GM19467 (cell line): ENCODE data around the gene NFATC4.
A peak's percentile ranks its signal among the peaks of the same experiment; 100 is the strongest.
"Not testable (repeated sequence)": the region's sequence is repeated elsewhere in the genome, so short reads cannot be mapped to it uniquely, and the experiment has no call there.

Experiments used
- ATAC-seq: cut with Tn5 transposase; IDR thresholded peaks from one replicate; pipeline ENCODE4 v1.9.1; 2021; ENCODE audit warnings: mild to moderate bottlenecking, moderate library complexity; ENCODE audit not compliant: unreplicated experiment

NFATC4 gene

GRCh38 chr14:24338843-24339242, 29.1 kb upstream of the NFATC4 start:
- no peak for ATAC-seq

- ATAC-seq, result peak; percentile 84
Measured at GRCh38 chr14:24339284-24340151, 28.5 kb upstream of the NFATC4 start, which contains the start of gene RIPK3. Gene RIPK3 (minus strand): TSS chr14:24339991. CDS start chr14:24339826, 165 bp downstream.

- ATAC-seq, result no peak
Measured at GRCh38 chr14:24340606-24341005, 27.4 kb upstream of the NFATC4 start.

- no peak for ATAC-seq
Measured at GRCh38 chr14:24342889-24343288, 25.1 kb upstream of the NFATC4 start.

- ATAC-seq, result no peak
Measured at GRCh38 chr14:24343795-24344660, 24.0 kb upstream of the NFATC4 start.

GRCh38 chr14:24347134-24347533, 20.9 kb upstream of the NFATC4 start:
- no peak for ATAC-seq

GRCh38 chr14:24348186-24348585, 19.8 kb upstream of the NFATC4 start:
- no peak for ATAC-seq

GRCh38 chr14:24349742-24350141, 18.2 kb upstream of the NFATC4 start:
- no peak for ATAC-seq

- no peak for ATAC-seq
Measured at GRCh38 chr14:24351517-24351916, 16.5 kb upstream of the NFATC4 start.

- ATAC-seq, result no peak
Measured at GRCh38 chr14:24353559-24354481, 14.2 kb upstream of the NFATC4 start.

GRCh38 chr14:24354482-24354825, 13.5 kb upstream of the NFATC4 start:
- ATAC-seq, result not testable (repeated sequence)

GRCh38 chr14:24355009-24355408, 13.0 kb upstream of the NFATC4 start:
- no peak for ATAC-seq

- no peak for ATAC-seq
Measured at GRCh38 chr14:24356208-24356607, 11.8 kb upstream of the NFATC4 start.

- ATAC-seq, result no peak
Measured at GRCh38 chr14:24360281-24360680, 7.7 kb upstream of the NFATC4 start.

- no peak for ATAC-seq
Measured at GRCh38 chr14:24361326-24361725, 6.7 kb upstream of the NFATC4 start.

GRCh38 chr14:24362241-24362960, 5.6 kb upstream of the NFATC4 start:
- no peak for ATAC-seq

- no peak for ATAC-seq
Measured at GRCh38 chr14:24363401-24363800, 4.6 kb upstream of the NFATC4 start.

- no peak for ATAC-seq
Measured at GRCh38 chr14:24364841-24365240, 3.1 kb upstream of the NFATC4 start.

GRCh38 chr14:24365600-24366412, 2.2 kb upstream of the NFATC4 start:
- no peak for ATAC-seq
